ENCODE data around the gene ESM1.

ESM1 gene

GRCh38 chr5:54985301-54986268, at the start of gene ESM1:
Gene ESM1, minus strand, starts transcription at chr5:54985593. Its CDS starts 76 bp downstream, at chr5:54985517.
- CTCF ChIA-PET = interaction anchor here (0.5 to 1.8 kb wide), 6 partner anchors 14 to 1223 kb away, joined by 3 to 9 read pairs (median 4); partner anchors contain the start of gene GPX8
- peak within 1 kb of the TSS; percentile 44 for H3K4me3 ChIP-seq (ENCODE audit: low read depth, low read length)
- TF ChIP-seq, protein P1, sequence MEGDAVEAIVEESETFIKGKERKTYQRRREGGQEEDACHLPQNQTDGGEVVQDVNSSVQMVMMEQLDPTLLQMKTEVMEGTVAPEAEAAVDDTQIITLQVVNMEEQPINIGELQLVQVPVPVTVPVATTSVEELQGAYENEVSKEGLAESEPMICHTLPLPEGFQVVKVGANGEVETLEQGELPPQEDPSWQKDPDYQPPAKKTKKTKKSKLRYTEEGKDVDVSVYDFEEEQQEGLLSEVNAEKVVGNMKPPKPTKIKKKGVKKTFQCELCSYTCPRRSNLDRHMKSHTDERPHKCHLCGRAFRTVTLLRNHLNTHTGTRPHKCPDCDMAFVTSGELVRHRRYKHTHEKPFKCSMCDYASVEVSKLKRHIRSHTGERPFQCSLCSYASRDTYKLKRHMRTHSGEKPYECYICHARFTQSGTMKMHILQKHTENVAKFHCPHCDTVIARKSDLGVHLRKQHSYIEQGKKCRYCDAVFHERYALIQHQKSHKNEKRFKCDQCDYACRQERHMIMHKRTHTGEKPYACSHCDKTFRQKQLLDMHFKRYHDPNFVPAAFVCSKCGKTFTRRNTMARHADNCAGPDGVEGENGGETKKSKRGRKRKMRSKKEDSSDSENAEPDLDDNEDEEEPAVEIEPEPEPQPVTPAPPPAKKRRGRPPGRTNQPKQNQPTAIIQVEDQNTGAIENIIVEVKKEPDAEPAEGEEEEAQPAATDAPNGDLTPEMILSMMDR (IDR thresholded peaks at IDR 0.05; ENCODE audit: insufficient read depth, low read length, missing control alignments) = peak; percentile 7
- no peak for DNase-seq (ENCODE audit: low read depth, low spot score)
- POLR2A ChIA-PET = no interaction called here

- CTCF ChIA-PET = no interaction called here
- TF ChIP-seq, protein P1 (IDR thresholded peaks at IDR 0.05; ENCODE audit: insufficient read depth, low read length, missing control alignments) = no peak
Measured at GRCh38 chr5:55033568-55033967, 48.2 kb upstream of the ESM1 start.

DNA sequence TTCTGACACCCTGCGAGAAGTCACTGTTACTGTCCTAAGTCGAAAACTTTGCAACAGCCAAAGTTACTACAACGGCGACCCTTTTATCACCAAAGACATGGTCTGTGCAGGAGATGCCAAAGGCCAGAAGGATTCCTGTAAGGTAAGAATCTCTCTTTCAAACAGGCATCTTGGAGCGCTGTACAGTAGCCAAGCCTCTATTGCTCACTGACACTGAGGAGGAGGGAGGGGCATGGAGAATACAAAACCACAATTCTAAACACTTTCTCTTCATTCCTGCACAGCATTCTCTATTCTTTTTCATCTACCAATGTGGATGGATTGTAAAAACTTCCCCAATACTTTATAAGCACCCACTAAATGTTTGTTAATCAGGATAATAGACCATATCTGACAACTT, 46.1 kb upstream of the ESM1 start:
- no peak for DNase-seq (ENCODE audit: low read depth, low spot score)
- ChIA-PET POLR2A (no interaction called here), CTCF (interaction anchor here (1.3 kb wide), 1 partner anchor 10 kb away, joined by 6 read pairs; no protein-coding TSS in a partner anchor)
- H3K4me3 ChIP-seq (ENCODE audit: low read depth, low read length) = no peak overlapping the region
- TF ChIP-seq, protein P1 (IDR thresholded peaks at IDR 0.05; ENCODE audit: insufficient read depth, low read length, missing control alignments) = no peak

More at GRCh38 chr5:55033568-55033967, 48.2 kb upstream of the ESM1 start:
- POLR2A ChIA-PET = no interaction called here
- DNase-seq (ENCODE audit: low read depth, low spot score) = no peak
- no peak overlapping the region for H3K4me3 ChIP-seq (ENCODE audit: low read depth, low read length)

DNA sequence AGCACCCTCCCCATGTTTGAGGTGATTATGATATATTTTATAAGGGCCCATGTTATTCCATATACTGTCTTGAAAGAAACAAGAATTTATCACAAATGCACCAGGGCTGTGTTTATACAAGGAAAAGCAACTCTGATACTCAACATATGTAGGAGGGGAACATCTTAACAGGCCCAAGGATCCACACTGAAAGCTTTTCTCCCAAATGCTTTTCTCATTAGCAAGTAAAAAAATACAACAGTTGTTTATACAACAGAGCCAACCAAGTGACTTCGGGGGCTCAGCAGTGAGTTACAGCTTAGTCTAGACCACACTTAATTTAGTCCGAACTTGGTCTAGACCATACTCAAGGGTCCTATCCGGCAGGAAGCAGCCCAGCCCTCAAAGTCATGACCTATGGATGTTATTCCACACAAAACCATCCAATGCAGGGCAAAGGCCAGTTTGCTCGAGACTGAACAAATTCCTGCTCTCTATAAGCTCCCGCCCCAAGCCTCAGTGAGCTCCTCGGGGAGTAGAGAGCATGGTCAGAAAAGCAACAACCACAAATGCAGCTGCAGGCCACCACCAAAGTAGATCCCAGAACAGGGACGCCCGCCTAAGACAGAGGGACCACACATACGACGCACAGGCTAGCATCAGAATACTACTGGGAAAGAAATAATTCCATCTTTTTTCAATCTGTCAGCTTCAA, 45.4 kb upstream of the ESM1 start:
- ChIA-PET POLR2A (no interaction called here), CTCF (interaction anchor here (1.3 kb wide), 1 partner anchor 9 kb away, joined by 6 read pairs; no protein-coding TSS in a partner anchor)
- DNase-seq (ENCODE audit: low read depth, low spot score) = no peak
- TF ChIP-seq, protein P1 (IDR thresholded peaks at IDR 0.05; ENCODE audit: insufficient read depth, low read length, missing control alignments) = no peak
- H3K4me3 ChIP-seq (ENCODE audit: low read depth, low read length) = no peak overlapping the region

DNA sequence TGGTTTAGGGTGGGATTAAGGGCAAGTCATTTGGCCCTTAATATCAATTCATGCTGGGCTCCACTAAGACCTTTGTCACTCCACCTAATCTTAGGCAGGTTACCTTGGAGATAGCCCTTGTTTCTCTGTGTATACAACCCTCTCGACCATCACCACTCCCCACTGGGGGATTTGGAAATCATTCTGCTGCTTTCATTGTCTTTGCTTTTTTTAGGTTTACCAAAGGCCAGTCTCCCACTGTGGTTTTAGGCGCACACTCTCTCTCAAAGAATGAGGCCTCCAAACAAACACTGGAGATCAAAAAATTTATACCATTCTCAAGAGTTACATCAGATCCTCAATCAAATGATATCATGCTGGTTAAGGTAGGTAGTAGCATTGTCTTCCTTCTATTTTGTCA, 44.8 kb upstream of the ESM1 start:
- ChIA-PET POLR2A (no interaction called here), CTCF (interaction anchor here (1.3 kb wide), 1 partner anchor 8 kb away, joined by 6 read pairs; no protein-coding TSS in a partner anchor)
- DNase-seq (ENCODE audit: low read depth, low spot score) = no peak
- H3K4me3 ChIP-seq (ENCODE audit: low read depth, low read length) = no peak overlapping the region
- TF ChIP-seq, protein P1 (IDR thresholded peaks at IDR 0.05; ENCODE audit: insufficient read depth, low read length, missing control alignments) = no peak

DNA sequence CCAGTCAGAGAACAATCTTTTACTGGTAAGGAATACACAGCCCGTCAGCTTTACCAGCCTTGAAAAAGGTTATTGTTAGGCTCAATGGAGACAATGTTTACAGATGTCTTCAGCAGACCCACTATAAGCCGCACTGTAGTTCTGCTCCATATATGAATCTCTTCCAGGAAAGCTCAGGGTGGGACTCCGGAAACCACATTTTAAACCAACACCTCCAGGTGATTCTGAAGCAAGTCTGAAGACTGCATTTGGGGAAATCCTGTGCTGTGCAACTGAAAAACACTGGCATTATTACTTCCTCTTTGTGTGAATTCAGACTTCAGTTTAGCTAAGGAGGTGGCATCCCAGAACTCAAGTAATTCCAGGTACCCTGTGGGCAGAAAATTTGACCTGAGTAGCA, 42.2 kb upstream of the ESM1 start:
- POLR2A ChIA-PET = no interaction called here
- TF ChIP-seq, protein P1 (IDR thresholded peaks at IDR 0.05; ENCODE audit: insufficient read depth, low read length, missing control alignments) = no peak
- H3K4me3 ChIP-seq (ENCODE audit: low read depth, low read length) = no peak overlapping the region
- no peak for DNase-seq (ENCODE audit: low read depth, low spot score)
- CTCF ChIA-PET = interaction anchor here (1.1 kb wide), 1 partner anchor 128 kb away, joined by 3 read pairs; no protein-coding TSS in a partner anchor
